Activated T-helper 1 cell treated with anti-CD3 and anti-CD28 coated beads, Interleukin-12 subunit alpha, Interleukin-12 subunit beta, Interleukin-2, Interleukin-4 antibody, amounts not matched to agents 30 ng/mL and 10 ng/mL and 1 ng/mL, durations not matched to agents 14 hours and 24 hours and 36 hours (primary cell): ENCODE results near the gene GLDN. TPM values are rescaled to one million over a fixed set of nuclear protein-coding genes. Genes with fewer than 3 reads are reported as not detected.

Experiments
- DNase-seq: peaks from one replicate; pipeline ENCODE4 v3.0.0; 2021; ENCODE audit warnings: low spot score
- H3K27ac Mint-ChIP-seq: one replicate; pipeline ENCODE4 v1.8.0; 2021; ENCODE audit warnings: mild to moderate bottlenecking, mixed read lengths
- H3K27me3 Mint-ChIP-seq: one replicate; pipeline ENCODE4 v1.8.0; 2022; ENCODE audit warnings: mild to moderate bottlenecking, moderate library complexity, mixed read lengths; ENCODE audit not compliant: insufficient read depth
- H3K36me3 Mint-ChIP-seq: one replicate; pipeline ENCODE4 v1.8.0; 2021; ENCODE audit warnings: low read depth, mixed read lengths
- H3K4me1 Mint-ChIP-seq: one replicate; pipeline ENCODE4 v1.8.0; 2021; ENCODE audit warnings: low read depth, mixed read lengths
- H3K4me3 Mint-ChIP-seq: one replicate; pipeline ENCODE4 v1.8.0; 2021; ENCODE audit warnings: mild to moderate bottlenecking, moderate library complexity, mixed read lengths
- H3K9me3 Mint-ChIP-seq: one replicate; pipeline ENCODE4 v1.8.0; 2021; ENCODE audit warnings: mixed read lengths
- intact Hi-C: fragments of 100-400 bp; cut with micrococcal nuclease; formaldehyde crosslinking; loops from one replicate; pipeline ENCODE4 v1.15.1; 2024
- total RNA-seq: library from RNA; stranded (reverse); gene quantifications from 2 replicates; pipeline ENCODE4 v1.2.3, GENCODE V29; 2022

The GLDN gene
- total RNA-seq, 1 donor from 2014 or later, result not detected

GRCh38 chr15:51332206-51333147 is 9.0 kb upstream of the GLDN start:
- no peaks in the 10 kb centered on the region for H3K36me3 Mint-ChIP-seq
- intact Hi-C loops, result no loop called here
- no peaks in the 10 kb centered on the region for H3K9me3 Mint-ChIP-seq

GRCh38 chr15:51333571-51333970 is 7.9 kb upstream of the GLDN start:
- H3K9me3 Mint-ChIP-seq, result no peaks in the 10 kb centered on the region
- no peaks in the 10 kb centered on the region for H3K4me1 Mint-ChIP-seq
- H3K4me3 Mint-ChIP-seq, result no peak overlapping the region
- intact Hi-C loops, result no loop called here
- no peak for DNase-seq
- no peak overlapping the region for H3K27ac Mint-ChIP-seq
- peaks cover 2% of the 10 kb centered on the region for H3K27me3 Mint-ChIP-seq
- H3K36me3 Mint-ChIP-seq, result no peaks in the 10 kb centered on the region

More at GRCh38 chr15:51332206-51333147, 9.0 kb upstream of the GLDN start:
- DNase-seq, result no peak
- H3K27ac Mint-ChIP-seq, result no peak overlapping the region
- no peaks in the 10 kb centered on the region for H3K4me1 Mint-ChIP-seq
- H3K4me3 Mint-ChIP-seq, result no peak overlapping the region
- peaks cover 5% of the 10 kb centered on the region for H3K27me3 Mint-ChIP-seq

- no peak for DNase-seq
- intact Hi-C loops, result no loop called here
- peaks cover 2% of the 10 kb centered on the region for H3K27me3 Mint-ChIP-seq
- no peak overlapping the region for H3K4me3 Mint-ChIP-seq
- H3K27ac Mint-ChIP-seq, result no peak overlapping the region
- H3K4me1 Mint-ChIP-seq, result no peaks in the 10 kb centered on the region
- no peaks in the 10 kb centered on the region for H3K9me3 Mint-ChIP-seq
- H3K36me3 Mint-ChIP-seq, result no peaks in the 10 kb centered on the region
Observed at GRCh38 chr15:51334011-51334451, 7.4 kb upstream of the GLDN start.

GRCh38 chr15:51335087-51335486 is 6.4 kb upstream of the GLDN start:
- no peak for DNase-seq
- Mint-ChIP-seq H3K4me3 (no peak overlapping the region), H3K27ac (no peak overlapping the region), H3K4me1 (no peaks in the 10 kb centered on the region), H3K27me3 (peaks cover 2% of the 10 kb centered on the region), H3K36me3 (no peaks in the 10 kb centered on the region), H3K9me3 (no peaks in the 10 kb centered on the region)
- intact Hi-C loops, result no loop called here

GRCh38 chr15:51335538-51336410 is 5.7 kb upstream of the GLDN start:
- Mint-ChIP-seq H3K36me3 (no peaks in the 10 kb centered on the region), H3K4me1 (no peaks in the 10 kb centered on the region), H3K9me3 (no peaks in the 10 kb centered on the region), H3K27me3 (peaks cover 9% of the 10 kb centered on the region), H3K27ac (peak overlapping the region; percentile 46), H3K4me3 (no peak overlapping the region)
- intact Hi-C loops, result no loop called here
- no peak for DNase-seq

- no peaks in the 10 kb centered on the region for H3K9me3 Mint-ChIP-seq
- intact Hi-C loops, result no loop called here
- no peaks in the 10 kb centered on the region for H3K36me3 Mint-ChIP-seq
Observed at GRCh38 chr15:51338496-51338895, 3.0 kb upstream of the GLDN start, which contains the start of gene CYP19A1. Gene CYP19A1 (minus strand): TSS chr15:51338596. CDS start chr15:51242912, 95,684 bp downstream.

GRCh38 chr15:51342227-51342999 is 958 bp downstream of the GLDN start:
- no peaks in the 10 kb centered on the region for H3K4me1 Mint-ChIP-seq
- DNase-seq, result no peak
- H3K27me3 Mint-ChIP-seq, result peaks cover 31% of the 10 kb centered on the region
- H3K27ac Mint-ChIP-seq, result no peak overlapping the region
- H3K9me3 Mint-ChIP-seq, result no peaks in the 10 kb centered on the region
- H3K4me3 Mint-ChIP-seq, result no peak overlapping the region
- intact Hi-C loops, result no loop called here
- no peaks in the 10 kb centered on the region for H3K36me3 Mint-ChIP-seq

More at GRCh38 chr15:51338496-51338895, 3.0 kb upstream of the GLDN start, which contains the start of gene CYP19A1:
- no peak for DNase-seq
- H3K4me1 Mint-ChIP-seq, result no peaks in the 10 kb centered on the region
- H3K27me3 Mint-ChIP-seq, result peaks cover 21% of the 10 kb centered on the region
- no peak within 1 kb of the TSS for H3K4me3 Mint-ChIP-seq
- no peak within 1 kb of the TSS for H3K27ac Mint-ChIP-seq

- Mint-ChIP-seq H3K9me3 (no peaks in the 10 kb centered on the region), H3K27me3 (peaks cover 33% of the 10 kb centered on the region), H3K4me1 (no peaks in the 10 kb centered on the region), H3K27ac (no peak overlapping the region), H3K36me3 (no peaks in the 10 kb centered on the region), H3K4me3 (no peak overlapping the region)
- DNase-seq, result no peak
- intact Hi-C loops, result no loop called here
Observed at GRCh38 chr15:51343466-51343865, 2.0 kb downstream of the GLDN start.

GRCh38 chr15:51346136-51346535 is 4.7 kb downstream of the GLDN start:
- intact Hi-C loops, result no loop called here
- H3K9me3 Mint-ChIP-seq, result no peaks in the 10 kb centered on the region
- no peak overlapping the region for H3K27ac Mint-ChIP-seq
- H3K4me1 Mint-ChIP-seq, result no peaks in the 10 kb centered on the region
- no peak overlapping the region for H3K4me3 Mint-ChIP-seq
- no peaks in the 10 kb centered on the region for H3K36me3 Mint-ChIP-seq
- H3K27me3 Mint-ChIP-seq, result peaks cover 25% of the 10 kb centered on the region
- DNase-seq, result no peak

GRCh38 chr15:51348688-51349087 is 7.2 kb downstream of the GLDN start:
- H3K27me3 Mint-ChIP-seq, result peaks cover 14% of the 10 kb centered on the region

GRCh38 chr15:51349156-51349844 is 7.8 kb downstream of the GLDN start:
- Mint-ChIP-seq H3K4me3 (no peak overlapping the region), H3K4me1 (no peaks in the 10 kb centered on the region), H3K27ac (no peak overlapping the region), H3K36me3 (no peaks in the 10 kb centered on the region), H3K9me3 (no peaks in the 10 kb centered on the region), H3K27me3 (peaks cover 10% of the 10 kb centered on the region)
- no peak for DNase-seq
- intact Hi-C loops, result no loop called here

More at GRCh38 chr15:51348688-51349087, 7.2 kb downstream of the GLDN start:
- Mint-ChIP-seq H3K27ac (no peak overlapping the region), H3K4me3 (no peak overlapping the region), H3K36me3 (no peaks in the 10 kb centered on the region), H3K4me1 (no peaks in the 10 kb centered on the region), H3K9me3 (no peaks in the 10 kb centered on the region)
- no peak for DNase-seq
- intact Hi-C loops, result no loop called here

GRCh38 chr15:51350723-51351122 is 9.3 kb downstream of the GLDN start:
- Mint-ChIP-seq H3K4me3 (no peak overlapping the region), H3K36me3 (no peaks in the 10 kb centered on the region), H3K27me3 (peaks cover 5% of the 10 kb centered on the region), H3K4me1 (no peaks in the 10 kb centered on the region), H3K9me3 (no peaks in the 10 kb centered on the region), H3K27ac (no peak overlapping the region)
- intact Hi-C loops, result no loop called here
- DNase-seq, result no peak
